ENCODE measurements around the gene BMPER. TPM values are rescaled to one million over a fixed set of nuclear protein-coding genes. Genes with fewer than 3 reads are reported as not detected.
A peak's percentile ranks its signal among the peaks of the same experiment; 100 is the strongest.

BMPER gene
- total RNA-seq, 4 donors from 2014 or later: 1.0 to 22.5 (median 12.0) TPM

- no peak overlapping the region for H3K27ac ChIP-seq
- H3K27me3 ChIP-seq: no peaks in the 10 kb centered on the region
- ATAC-seq: no peak
- no peaks in the 10 kb centered on the region for H3K36me3 ChIP-seq
- no peak overlapping the region for H3K4me3 ChIP-seq
- peaks cover 0 to 14% (median 0%) of the 10 kb centered on the region in 3 donors for H3K4me1 ChIP-seq
- 48 to 85% methylated on average over 1 of the region's 1 CpG for WGBS, 2 donors (ENCODE audit: low coverage in 1 of 2)
- TF ChIP-seq POLR2A (IDR thresholded peaks at IDR 0.05) (no peak), POLR2AphosphoS5 (IDR thresholded peaks at IDR 0.05) (no peak)
- H3K9me3 ChIP-seq: peaks cover 0 to 20% (median 0%) of the 10 kb centered on the region in 3 donors
Measured at GRCh38 chr7:34124765-34125164, 219.4 kb downstream of the BMPER start.

- 46 to 56% methylated on average over 5 of the region's 5 CpGs for WGBS, 2 donors (ENCODE audit: low coverage in 1 of 2)
- H3K27ac ChIP-seq: no peak overlapping the region
- H3K36me3 ChIP-seq: no peaks in the 10 kb centered on the region
- no peak overlapping the region for H3K4me3 ChIP-seq
- H3K4me1 ChIP-seq: peaks cover 0 to 28% (median 0%) of the 10 kb centered on the region in 3 donors
- ATAC-seq: no peak
- TF ChIP-seq POLR2A (IDR thresholded peaks at IDR 0.05): no peak
- no peak for TF ChIP-seq CTCF (IDR thresholded peaks at IDR 0.05)
- TF ChIP-seq EP300 (IDR thresholded peaks at IDR 0.05): no peak
- peaks cover 0 to 15% (median 0%) of the 10 kb centered on the region in 3 donors for H3K9me3 ChIP-seq
- H3K27me3 ChIP-seq: no peaks in the 10 kb centered on the region
Measured at GRCh38 chr7:34128762-34129161, 223.4 kb downstream of the BMPER start.

- WGBS, 2 donors (ENCODE audit: low coverage in 1 of 2): 79 to 85% methylated on average over 2 of the region's 5 CpGs
- Histone ChIP-seq H3K36me3 (no peaks in the 10 kb centered on the region), H3K27me3 (no peaks in the 10 kb centered on the region), H3K27ac (peak overlapping the region in 1 of 4 donors; percentile 25), H3K9me3 (peaks cover 0 to under 1% (median 0%) of the 10 kb centered on the region in 3 donors), H3K4me3 (no peak overlapping the region), H3K4me1 (peaks cover 0 to 42% (median 0%) of the 10 kb centered on the region in 3 donors)
- TF ChIP-seq POLR2AphosphoS5 (IDR thresholded peaks at IDR 0.05) (peak; percentile 33), EP300 (IDR thresholded peaks at IDR 0.05) (no peak)
- no peak for ATAC-seq
Measured at GRCh38 chr7:34130558-34131295, 225.4 kb downstream of the BMPER start.

DNA sequence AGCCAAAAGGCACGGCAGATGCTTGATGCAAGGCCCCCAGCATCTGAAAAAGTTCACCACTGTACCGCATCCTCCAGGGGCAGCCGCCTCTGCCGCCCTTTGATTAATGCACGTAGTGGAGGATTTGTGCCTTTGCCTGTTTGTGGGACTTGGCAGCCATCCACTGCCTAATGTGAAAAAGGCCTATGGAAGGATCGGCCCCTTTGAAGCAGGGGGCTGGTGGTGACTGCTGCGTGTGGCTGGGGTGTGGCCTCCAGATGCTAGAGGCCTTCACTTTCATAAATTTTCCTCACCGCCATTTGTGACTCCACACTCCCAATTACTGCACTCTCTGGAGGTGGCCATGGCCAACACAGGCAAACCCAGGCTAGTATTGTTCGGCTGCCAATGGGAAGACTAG lies 226.0 kb downstream of the BMPER start:
- Histone ChIP-seq H3K36me3 (no peaks in the 10 kb centered on the region), H3K4me3 (no peak overlapping the region), H3K27ac (peak overlapping the region in 1 of 4 donors; percentile 25), H3K27me3 (no peaks in the 10 kb centered on the region), H3K9me3 (no peaks in the 10 kb centered on the region), H3K4me1 (peaks cover 0 to 49% (median 0%) of the 10 kb centered on the region in 3 donors)
- no peak for ATAC-seq
- WGBS, 2 donors (ENCODE audit: low coverage in 1 of 2): 70 to 76% methylated on average over 2 to 5 of the region's 9 CpGs
- TF ChIP-seq EP300 (IDR thresholded peaks at IDR 0.05) (no peak), POLR2A (IDR thresholded peaks at IDR 0.05) (no peak), CTCF (IDR thresholded peaks at IDR 0.05) (no peak), POLR2AphosphoS5 (IDR thresholded peaks at IDR 0.05) (no peak)

DNA sequence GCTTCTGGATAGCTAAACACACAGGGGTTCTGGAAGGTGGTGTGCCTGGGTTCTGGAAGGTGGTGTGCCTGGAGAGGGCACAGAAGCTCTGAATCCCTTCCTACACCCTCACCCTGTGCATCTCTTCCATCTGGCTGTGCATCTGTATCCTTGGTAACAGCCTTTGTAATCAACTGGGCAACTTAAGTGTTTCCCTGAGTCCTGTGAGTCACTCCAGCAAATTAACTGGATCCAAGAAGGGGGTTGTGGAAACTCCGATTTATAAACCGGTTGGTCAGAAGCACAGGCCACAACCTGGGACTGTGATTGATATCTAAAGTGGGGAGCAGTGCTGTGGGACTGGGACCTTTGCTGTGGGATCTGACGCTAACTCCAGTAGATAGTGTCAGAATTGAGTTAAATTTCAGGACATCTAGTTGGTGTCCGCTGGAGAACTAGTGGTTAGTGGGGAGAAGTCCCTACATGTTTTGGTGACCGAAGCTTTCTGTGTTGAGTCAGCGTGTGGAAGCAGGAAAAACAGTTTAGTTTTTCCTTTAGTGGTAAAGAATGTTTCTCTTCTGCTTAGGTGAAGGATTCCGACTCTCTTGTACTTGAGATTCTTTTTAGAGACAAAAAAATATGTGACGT lies 228.1 kb downstream of the BMPER start:
- Histone ChIP-seq H3K36me3 (no peaks in the 10 kb centered on the region), H3K4me3 (no peak overlapping the region), H3K9me3 (no peaks in the 10 kb centered on the region), H3K27ac (peak overlapping the region in 2 of 4 donors; percentile 8 to 65), H3K27me3 (no peaks in the 10 kb centered on the region), H3K4me1 (peaks cover 0 to 48% (median 0%) of the 10 kb centered on the region in 3 donors)
- 80 to 85% methylated on average over 5 to 8 of the region's 8 CpGs for WGBS, 2 donors (ENCODE audit: low coverage in 1 of 2)
- no peak for ATAC-seq
- TF ChIP-seq EP300 (IDR thresholded peaks at IDR 0.05) (no peak), CTCF (IDR thresholded peaks at IDR 0.05) (no peak), POLR2AphosphoS5 (IDR thresholded peaks at IDR 0.05) (no peak), POLR2A (IDR thresholded peaks at IDR 0.05) (no peak)
